Measurements from ENCODE around the gene NEU4.

NEU4 gene

GRCh38 chr2:241852116-241852980, 43.4 kb downstream of the NEU4 start:
- no peak for DNase-seq (ENCODE audit: low read depth)

GRCh38 chr2:241852981-241853631, 44.1 kb downstream of the NEU4 start:
- no peak for DNase-seq (ENCODE audit: low read depth)

GRCh38 chr2:241853651-241854341, 44.8 kb downstream of the NEU4 start:
- no peak for DNase-seq (ENCODE audit: low read depth)

- DNase-seq (ENCODE audit: low read depth), result no peak
Measured at GRCh38 chr2:241854342-241855244, 45.6 kb downstream of the NEU4 start.

- no peak for DNase-seq (ENCODE audit: low read depth)
Measured at GRCh38 chr2:241855245-241855887, 46.4 kb downstream of the NEU4 start.

GRCh38 chr2:241855888-241856422, 47.0 kb downstream of the NEU4 start:
- DNase-seq (ENCODE audit: low read depth), result no peak

GRCh38 chr2:241857041-241857541, 48.1 kb downstream of the NEU4 start:
- DNase-seq (ENCODE audit: low read depth), result no peak

GRCh38 chr2:241857572-241858121, 48.7 kb downstream of the NEU4 start:
- no peak for DNase-seq (ENCODE audit: low read depth)

- DNase-seq (ENCODE audit: low read depth), result no peak
Measured at GRCh38 chr2:241858206-241859016, 49.4 kb downstream of the NEU4 start, which contains the start of gene PDCD1. PDCD1 (minus strand) TSS chr2:241858894; CDS start chr2:241858838, 56 bp downstream.

GRCh38 chr2:241859017-241859435, 50.0 kb downstream of the NEU4 start:
- DNase-seq (ENCODE audit: low read depth), result no peak

- peak; percentile 67 for DNase-seq (ENCODE audit: low read depth)
Measured at GRCh38 chr2:241859436-241860183, 50.6 kb downstream of the NEU4 start.

- no peak for DNase-seq (ENCODE audit: low read depth)
Measured at GRCh38 chr2:241860184-241861078, 51.4 kb downstream of the NEU4 start.

- DNase-seq (ENCODE audit: low read depth), result no peak
Measured at GRCh38 chr2:241861264-241861663, 52.3 kb downstream of the NEU4 start.

- no peak for DNase-seq (ENCODE audit: low read depth)
Measured at GRCh38 chr2:241862093-241862492, 53.1 kb downstream of the NEU4 start.

GRCh38 chr2:241862775-241863535, 54.0 kb downstream of the NEU4 start:
- no peak for DNase-seq (ENCODE audit: low read depth)

- peak; percentile 68 for DNase-seq (ENCODE audit: low read depth)
Measured at GRCh38 chr2:241863536-241863954, 54.6 kb downstream of the NEU4 start.
